ENCODE data around the gene IQCH.

IQCH gene

GRCh38 chr15:67458331-67459029, 203.9 kb downstream of the IQCH start:
- no peak for DNase-seq

- no peak for DNase-seq
These were observed 205.9 kb downstream of the IQCH start for GRCh38 chr15:67460521-67460920.

- no peak for DNase-seq
These were observed 207.1 kb downstream of the IQCH start for GRCh38 chr15:67461735-67462134.

- DNase-seq: no peak
These were observed 208.3 kb downstream of the IQCH start for GRCh38 chr15:67462875-67463274.

GRCh38 chr15:67463488-67463887, 208.9 kb downstream of the IQCH start:
- no peak for DNase-seq

GRCh38 chr15:67465196-67465952, 210.8 kb downstream of the IQCH start:
- no peak for DNase-seq

GRCh38 chr15:67468416-67468815, 213.8 kb downstream of the IQCH start:
- no peak for DNase-seq

- no peak for DNase-seq
These were observed 215.1 kb downstream of the IQCH start for GRCh38 chr15:67469680-67470079.

GRCh38 chr15:67472957-67473356, 218.4 kb downstream of the IQCH start:
- no peak for DNase-seq

- no peak for DNase-seq
These were observed 220.0 kb downstream of the IQCH start for GRCh38 chr15:67474405-67475110.

GRCh38 chr15:67479781-67480505, 225.4 kb downstream of the IQCH start:
- DNase-seq: no peak

- no peak for DNase-seq
These were observed 226.2 kb downstream of the IQCH start for GRCh38 chr15:67480741-67481140.

GRCh38 chr15:67481680-67482079, 227.1 kb downstream of the IQCH start:
- no peak for DNase-seq

GRCh38 chr15:67495585-67495984, 241.0 kb downstream of the IQCH start:
- no peak for DNase-seq

- no peak for DNase-seq
These were observed 246.7 kb downstream of the IQCH start for GRCh38 chr15:67501177-67501835.

- no peak for DNase-seq
These were observed 247.4 kb downstream of the IQCH start for GRCh38 chr15:67501836-67502461.

GRCh38 chr15:67504056-67504455, 249.5 kb downstream of the IQCH start:
- DNase-seq: no peak

GRCh38 chr15:67504796-67505195, 250.2 kb downstream of the IQCH start:
- no peak for DNase-seq

GRCh38 chr15:67505675-67506572, 251.3 kb downstream of the IQCH start:
- DNase-seq: no peak

- no peak for DNase-seq
These were observed 252.5 kb downstream of the IQCH start for GRCh38 chr15:67506775-67507747.

Measured in stimulated activated CD4-positive, alpha-beta T cell treated with anti-CD3 and anti-CD28 coated beads, Interleukin-4, amount 100 ng/mL, for 4 hours (primary cell).